ENCODE data around the gene CELSR2.

DNA sequence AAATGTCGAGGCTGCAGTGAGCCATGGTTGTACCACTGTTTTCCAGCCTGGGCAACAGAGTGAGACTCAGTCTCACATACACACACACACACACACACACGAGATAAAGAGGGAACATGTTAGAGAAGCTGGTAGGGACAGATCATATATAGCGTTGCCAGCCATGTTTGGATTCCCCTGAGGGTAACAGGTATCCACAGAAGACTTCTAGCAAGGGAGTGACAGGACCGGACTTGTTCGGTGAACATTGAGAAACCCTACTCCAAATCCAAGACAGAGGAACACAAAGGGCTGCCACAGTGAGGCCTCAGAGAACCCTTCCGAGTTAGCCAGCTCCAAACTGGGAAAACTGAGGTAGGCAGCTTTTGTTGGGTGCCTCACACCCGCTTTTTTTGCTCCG, 39.3 kb upstream of the CELSR2 start:
- TF ChIP-seq POLR2A (IDR thresholded peaks at IDR 0.05; ENCODE audit: low read depth, low read length) (no peak), TAF1 (IDR thresholded peaks at IDR 0.05; ENCODE audit: low read depth, low read length) (no peak), PAX5 (IDR thresholded peaks at IDR 0.05; ENCODE audit: insufficient read depth, low read length, severe bottlenecking) (no peak), POLR2AphosphoS5 (IDR thresholded peaks at IDR 0.05; ENCODE audit: low read depth, low read length) (no peak), SPI1 (IDR thresholded peaks at IDR 0.05; ENCODE audit: low read depth, low read length) (no peak), POU2F2 (IDR thresholded peaks at IDR 0.05; ENCODE audit: low read depth, low read length) (no peak)

Data from GM12891 (cell line).